Activated T-cell treated with anti-CD3 and anti-CD28 coated beads for 1 hour (primary cell): Measurements from ENCODE around the gene DNMT3L.
"Not testable (repeated sequence)": the region's sequence is repeated elsewhere in the genome, so short reads cannot be mapped to it uniquely, and the experiment has no call there.

Experiments used
- DNase-seq: peaks from one replicate; pipeline ENCODE4 v3.0.0-alpha.2; 2020; ENCODE audit warnings: low read depth

DNMT3L gene

DNA sequence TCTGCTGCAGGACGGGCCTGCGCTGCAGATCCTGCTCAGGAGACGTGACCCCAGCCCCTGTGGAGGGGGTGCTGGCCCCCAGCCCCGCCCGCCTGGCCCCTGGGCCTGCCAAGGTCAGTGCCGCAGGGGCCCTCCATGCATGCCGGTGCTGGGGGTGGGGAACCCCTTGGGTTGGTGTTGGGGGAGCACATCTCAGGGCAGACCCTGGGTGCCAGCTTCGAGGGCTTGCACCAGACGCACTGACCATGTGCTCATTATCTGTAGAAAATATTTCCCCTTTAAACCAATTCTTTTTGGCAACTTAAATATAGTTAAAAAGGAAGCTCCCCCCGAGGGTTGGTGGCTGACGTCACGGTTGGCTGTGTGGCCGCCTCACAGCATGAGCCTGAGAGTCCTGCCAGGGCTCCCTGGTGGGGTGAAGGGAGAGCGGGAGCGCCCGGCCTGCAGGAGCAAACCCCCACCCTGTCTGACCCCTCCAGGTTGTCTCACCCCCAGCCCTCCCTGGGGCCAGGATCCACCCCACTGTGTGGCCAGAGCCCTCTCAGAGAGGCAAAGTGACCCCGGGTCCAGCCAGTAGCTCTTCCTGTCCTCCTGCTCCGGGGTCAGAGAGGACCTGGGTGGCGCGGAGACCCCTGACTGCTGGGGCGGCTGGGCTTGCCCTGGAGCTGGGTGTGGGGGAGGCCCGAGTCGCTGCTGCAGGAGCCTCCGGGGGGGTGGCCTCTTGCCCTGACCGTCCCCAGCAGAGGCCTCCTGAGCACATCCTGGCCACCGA, 32.9 kb upstream of the DNMT3L start:
- no peak for DNase-seq

DNA sequence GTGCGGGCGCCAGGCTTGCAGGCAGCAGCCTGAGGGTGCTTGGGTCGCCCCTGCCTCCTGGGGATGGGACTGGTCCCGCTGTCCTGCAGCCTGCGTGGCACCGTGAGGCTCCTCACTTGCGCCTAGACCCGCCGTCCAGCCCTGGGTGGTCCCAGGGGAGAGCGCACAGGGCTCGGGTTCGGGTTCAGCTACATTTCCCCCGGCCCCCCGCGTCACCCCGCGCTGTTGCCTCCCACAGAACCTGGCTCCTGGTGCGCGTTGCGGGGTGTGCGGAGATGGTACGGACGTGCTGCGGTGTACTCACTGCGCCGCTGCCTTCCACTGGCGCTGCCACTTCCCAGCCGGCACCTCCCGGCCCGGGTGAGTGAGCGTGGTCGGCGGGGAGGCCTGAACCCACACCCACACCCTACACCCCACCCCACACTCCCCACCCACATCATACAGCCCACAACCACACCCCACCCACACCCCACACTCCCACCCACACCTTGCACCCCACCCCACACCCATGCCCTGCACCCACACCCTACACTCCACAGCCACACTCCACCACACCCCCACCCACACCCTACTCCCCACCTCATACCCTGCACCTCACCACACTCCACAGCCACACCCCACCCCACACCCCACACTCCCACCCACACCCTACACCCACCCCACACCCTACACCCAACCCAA, 32.0 kb upstream of the DNMT3L start:
- DNase-seq = peak; percentile 9

DNA sequence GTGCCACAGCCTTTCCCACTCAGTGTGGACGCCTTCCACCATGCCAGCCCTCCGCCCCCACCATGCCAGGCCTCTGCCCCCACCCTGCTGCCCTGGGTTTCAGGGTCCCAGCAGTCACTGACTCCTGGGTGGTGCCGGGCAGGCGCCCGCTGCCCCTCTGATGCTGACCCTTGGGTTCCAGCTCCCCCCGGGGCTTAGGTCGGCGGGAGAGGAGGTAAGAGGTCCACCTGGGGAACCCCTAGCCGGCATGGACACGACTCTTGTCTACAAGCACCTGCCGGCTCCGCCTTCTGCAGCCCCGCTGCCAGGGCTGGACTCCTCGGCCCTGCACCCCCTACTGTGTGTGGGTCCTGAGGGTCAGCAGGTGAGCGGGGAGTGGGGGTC, 31.1 kb upstream of the DNMT3L start:
- no peak for DNase-seq

DNA sequence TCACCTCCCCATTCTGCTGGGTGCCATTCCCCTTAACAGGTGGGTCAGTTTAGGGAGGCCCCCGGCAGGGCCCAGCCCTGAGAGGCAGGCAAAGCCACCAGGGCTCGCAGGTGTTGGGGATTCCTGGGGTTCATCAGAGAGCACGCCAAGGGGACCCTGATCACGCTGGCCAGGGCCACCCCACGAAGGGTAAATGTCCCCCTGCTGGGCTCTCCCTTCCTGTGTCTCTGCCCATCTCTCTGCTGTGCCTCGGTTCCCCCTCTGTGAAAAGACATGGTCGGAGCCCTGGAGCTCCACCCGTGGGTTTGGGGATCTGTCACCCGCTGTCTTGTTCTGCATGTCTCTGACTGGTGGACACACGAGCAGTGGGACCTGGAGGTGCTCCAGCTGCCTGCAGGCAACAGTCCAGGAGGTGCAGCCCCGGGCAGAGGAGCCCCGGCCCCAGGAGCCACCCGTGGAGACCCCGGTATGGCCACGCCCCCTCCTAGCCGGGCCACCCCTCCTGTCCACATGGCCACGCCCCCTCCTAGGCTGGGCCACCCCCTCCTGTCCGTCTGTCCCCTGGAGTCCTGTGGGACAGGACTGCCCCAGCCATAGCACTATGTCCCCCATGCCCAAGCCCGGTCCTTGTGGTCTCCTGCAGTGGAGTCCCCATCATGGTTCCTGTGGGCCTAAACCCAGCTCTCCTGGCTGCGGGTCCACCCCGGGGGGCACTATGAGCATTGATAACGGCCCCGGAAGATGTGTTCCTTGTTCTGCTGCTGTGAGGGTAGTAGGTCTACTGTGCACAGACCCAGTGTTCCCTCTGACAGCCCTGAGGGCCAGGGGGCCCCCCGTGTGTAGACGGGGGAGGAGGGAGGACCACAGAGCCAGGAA, 30.5 kb upstream of the DNMT3L start:
- no peak for DNase-seq

DNA sequence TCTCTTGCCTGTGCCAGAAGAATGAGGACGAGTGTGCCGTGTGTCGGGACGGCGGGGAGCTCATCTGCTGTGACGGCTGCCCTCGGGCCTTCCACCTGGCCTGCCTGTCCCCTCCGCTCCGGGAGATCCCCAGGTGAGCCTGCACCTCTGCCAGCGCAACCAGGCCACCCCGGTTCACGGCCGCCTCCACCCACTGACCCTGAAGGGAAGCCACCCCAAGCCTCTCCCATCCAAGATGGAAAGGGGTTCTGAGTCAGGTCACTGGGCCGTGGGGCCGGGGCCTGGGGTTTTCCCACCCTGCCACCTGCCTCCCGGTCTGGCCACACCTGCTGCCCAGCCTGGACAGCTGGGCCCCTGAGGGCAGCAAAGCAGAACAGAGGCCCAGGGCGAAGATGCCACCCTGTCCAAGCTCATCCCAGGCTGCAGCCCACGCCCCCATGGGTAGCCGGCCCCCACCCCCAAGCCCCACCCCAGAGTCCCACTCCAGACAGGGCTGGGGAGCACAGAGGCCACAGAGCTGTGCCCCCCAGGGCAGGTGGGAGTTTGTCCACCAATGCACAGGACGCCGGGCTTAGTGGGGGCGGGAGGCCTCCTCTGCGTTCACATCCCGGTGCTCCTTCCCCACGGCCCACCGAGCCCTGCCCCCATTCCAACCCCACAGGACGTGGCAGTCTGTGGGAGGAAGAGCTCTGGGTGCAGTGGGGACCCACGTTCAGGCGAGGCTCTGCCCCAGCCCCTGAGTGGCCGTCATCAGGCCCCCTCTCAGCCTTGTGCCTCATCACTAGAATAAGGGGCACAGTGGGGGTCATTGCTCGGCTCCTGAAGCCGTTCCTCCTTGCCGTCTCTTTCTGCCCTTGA, 29.6 kb upstream of the DNMT3L start:
- DNase-seq = no peak

DNA sequence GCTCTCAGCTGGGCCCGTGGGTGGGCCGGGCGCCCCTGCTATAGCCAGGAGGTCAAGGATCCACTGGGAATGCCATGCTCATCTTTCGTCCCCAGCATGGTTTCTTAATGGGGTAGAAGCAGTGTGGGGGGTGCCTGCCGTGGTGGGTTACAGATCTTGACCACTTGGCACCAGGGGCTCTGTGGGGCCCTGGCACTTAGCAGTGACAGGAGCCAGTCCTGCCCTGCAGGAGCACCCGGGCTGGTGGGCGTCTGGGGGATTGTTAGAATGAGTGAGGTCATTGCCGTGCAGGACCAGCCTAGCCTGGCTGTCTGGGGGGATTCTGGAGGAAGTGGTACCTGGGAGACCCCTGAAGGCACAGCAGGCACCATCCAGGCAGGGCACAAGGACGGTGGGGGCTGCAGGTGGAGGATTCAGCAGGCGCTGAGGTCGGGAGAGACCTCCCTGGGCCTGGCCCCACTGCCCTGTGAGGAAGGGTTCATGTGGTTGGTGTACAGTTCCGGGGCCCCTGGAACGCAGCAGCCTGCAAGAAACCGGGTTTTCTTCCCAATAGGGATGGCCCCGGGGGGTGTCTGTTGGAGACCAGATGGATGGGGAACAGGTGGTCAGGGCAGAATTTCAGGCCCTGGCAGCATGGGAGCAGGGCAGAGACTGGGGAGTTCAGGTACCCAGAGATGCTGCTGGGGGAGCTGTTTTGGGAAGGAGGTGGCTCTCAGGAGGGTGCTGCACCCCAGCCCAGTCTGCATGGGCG, 28.8 kb upstream of the DNMT3L start:
- no peak for DNase-seq

DNA sequence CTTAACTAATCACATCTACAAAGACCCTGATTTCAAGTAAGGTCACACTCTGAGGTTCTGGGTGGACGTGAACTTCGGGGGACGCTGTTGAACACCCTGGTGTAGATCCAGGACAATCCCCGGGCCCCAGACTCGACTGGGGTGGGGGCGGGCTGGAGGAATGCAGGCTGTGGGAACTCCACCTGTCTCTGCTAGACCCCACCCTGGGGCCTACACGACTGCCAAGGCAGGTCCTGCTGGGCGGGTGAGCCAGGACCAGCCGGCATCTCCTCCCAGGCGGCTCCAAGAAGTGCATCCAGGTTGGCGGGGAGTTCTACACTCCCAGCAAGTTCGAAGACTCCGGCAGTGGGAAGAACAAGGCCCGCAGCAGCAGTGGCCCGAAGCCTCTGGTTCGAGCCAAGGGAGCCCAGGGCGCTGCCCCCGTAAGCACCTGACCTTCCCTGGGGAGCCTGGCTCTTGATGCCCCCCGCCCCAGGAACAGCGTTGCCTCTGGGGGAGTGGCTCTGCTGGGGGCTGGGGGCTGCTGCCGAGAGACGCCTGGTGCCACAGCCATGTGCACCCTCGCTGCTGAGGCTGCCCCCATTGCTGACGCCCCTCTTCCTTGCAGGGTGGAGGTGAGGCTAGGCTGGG, 27.8 kb upstream of the DNMT3L start:
- DNase-seq = no peak

DNA sequence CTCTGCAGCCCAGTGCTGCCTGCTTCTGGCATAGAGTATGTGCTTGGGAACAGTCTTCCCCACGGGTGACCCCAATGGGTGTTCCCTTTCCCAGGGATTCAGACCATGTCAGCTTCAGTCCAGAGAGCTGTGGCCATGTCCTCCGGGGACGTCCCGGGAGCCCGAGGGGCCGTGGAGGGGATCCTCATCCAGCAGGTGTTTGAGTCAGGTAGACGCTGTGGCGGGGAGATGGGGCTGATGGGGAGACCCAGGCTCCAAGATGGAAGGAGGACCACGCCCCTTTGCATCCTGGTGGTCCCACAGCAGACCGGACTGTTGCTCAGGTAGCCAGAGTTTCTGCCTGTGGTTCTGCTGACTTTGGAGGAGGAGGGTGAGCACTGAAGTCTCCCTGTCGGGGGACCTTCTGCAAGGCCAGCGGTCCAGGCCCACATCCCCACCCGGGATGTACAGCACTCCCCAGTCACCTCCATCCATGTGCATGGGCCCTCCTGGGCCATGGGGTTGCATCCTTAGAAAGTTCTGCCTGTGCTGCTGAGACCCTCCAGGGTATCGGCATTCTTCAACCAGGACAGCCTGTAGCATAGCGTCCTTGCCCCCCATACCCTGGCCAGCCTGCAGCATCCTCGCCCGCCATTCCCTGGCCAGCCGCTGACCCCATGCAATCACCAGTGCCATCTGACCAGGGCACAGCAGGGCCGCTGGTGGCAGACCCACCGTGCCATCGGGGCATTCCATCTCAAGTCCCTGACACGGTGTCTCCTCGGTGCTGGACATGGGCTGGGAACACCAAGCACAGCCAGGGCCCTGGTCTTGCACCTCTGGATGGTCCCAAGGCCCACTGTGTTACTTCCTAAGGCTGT, 26.8 kb upstream of the DNMT3L start:
- no peak for DNase-seq

DNA sequence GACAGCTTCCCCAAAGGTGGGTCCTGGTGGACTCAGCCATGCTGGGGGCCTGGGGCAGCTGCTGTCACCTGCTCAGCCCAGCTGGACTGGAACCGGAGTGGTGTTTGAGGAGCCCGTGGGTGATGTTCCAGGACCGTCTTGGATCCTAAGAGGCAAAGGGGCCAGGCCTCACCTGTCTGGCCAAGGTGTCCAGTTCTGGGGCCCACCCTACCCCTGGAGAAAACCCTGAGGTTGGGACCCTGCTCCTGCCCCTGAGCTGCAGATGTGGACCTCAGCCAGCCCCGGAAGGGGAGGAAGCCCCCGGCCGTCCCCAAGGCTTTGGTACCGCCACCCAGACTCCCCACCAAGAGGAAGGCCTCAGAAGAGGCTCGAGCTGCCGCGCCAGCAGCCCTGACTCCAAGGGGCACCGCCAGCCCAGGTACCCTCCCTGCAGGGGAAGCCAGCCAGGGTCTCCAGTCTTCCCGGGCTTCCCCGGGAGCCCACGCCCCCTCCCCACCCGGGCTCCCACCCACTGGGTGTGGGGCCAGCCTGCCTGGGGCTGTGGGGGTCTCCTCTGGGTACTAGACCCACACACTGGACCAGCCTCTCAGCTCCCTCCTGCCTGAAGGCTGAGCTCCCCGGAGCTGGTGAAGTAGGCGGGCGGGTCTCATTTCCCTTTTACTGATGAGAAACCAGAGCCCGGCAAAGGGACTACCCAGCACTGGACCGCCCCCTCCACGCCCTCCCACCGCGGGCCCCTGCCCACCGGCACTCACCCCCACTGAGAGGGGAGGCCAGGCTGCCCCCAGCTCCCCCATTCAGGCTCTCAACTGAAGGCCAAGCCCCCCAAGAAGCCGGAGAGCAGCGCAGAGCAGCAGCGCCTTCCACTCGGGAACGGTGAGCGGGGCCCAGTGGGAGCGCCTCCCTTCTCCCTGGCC, 25.3 kb upstream of the DNMT3L start:
- DNase-seq = no peak

DNA sequence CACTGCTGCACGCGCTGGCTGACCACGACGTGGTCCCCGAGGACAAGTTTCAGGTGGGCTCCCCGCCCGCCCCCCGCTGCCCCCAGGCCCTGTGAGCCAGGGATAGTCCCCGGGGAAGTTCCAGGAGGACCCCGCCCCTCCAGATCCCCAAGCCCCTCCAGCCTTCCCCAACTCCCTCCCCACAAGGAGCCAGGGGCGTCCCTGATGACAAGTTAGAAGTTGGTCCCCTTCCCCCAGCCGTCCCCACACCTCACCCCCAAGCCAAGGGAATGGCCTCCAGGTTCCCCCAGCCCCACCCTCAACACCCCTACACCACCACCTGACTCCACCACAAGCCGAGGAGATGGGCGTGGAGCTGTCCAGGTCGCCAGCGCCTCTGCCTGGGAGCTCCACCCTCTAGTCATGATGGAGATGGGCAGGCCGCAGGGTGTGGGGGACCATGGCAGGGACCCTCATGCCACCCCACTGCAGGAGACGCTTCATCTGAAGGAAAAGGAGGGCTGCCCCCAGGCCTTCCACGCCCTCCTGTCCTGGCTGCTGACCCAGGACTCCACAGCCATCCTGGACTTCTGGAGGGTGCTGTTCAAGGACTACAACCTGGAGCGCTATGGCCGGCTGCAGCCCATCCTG, 24.5 kb upstream of the DNMT3L start:
- no peak for DNase-seq

DNA sequence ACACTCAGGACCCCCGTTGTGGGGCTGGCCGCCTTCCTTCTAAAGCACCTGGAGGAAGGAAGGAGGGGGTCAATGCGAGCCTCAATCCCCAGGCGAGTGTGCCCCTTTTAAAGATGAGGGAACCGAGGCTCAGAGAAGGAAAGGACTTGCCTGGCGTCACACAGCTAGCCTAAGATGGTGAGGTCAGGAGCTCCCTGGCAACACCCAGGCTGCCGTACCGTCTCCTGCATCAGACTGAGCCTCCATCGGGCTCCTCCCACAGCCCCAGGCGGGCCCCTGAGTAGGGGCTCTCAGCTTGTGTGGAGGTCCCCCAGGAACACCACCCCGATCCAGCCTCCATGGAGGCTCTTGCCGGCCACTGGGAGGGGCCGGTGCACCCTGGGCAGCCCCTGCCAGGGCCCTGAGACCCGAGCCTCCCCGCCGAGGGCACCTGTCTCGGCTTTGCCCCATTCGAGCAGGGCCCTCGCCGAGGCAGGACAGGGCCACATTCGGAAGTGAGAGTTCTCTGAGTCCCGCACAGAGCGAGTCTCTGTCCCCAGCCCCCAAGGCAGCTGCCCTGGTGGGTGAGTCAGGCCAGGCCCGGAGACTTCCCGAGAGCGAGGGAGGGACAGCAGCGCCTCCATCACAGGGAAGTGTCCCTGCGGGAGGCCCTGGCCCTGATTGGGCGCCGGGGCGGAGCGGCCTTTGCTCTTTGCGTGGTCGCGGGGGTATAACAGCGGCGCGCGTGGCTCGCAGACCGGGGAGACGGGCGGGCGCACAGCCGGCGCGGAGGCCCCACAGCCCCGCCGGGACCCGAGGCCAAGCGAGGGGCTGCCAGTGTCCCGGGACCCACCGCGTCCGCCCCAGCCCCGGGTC, 23.7 kb upstream of the DNMT3L start, which contains the start of gene AIRE:
AIRE (plus strand) TSS at position 739 of the 855 bp plus-strand sequence. CDS start 131 bp downstream, outside the sequence.
- no peak for DNase-seq

DNA sequence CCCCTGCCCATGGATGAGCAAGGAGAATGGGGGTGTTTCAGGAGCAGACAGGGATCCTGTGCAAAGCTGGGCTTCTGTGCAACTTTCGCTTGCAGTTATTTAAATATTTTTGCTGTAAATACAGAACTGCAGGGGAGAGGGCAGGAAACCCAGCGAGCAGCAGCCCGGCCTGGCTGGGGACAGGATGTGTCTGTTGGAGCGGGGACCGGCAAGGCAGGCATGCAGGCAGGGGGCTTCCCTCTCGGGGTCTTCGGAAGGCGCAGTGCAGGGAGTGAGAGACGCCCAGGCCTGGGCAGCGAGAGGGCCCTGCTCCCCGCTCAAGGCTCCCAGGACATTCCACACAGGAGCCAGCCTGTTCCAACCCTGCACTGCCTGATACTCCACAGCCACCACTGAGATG, 22.3 kb upstream of the DNMT3L start:
- no peak for DNase-seq

DNA sequence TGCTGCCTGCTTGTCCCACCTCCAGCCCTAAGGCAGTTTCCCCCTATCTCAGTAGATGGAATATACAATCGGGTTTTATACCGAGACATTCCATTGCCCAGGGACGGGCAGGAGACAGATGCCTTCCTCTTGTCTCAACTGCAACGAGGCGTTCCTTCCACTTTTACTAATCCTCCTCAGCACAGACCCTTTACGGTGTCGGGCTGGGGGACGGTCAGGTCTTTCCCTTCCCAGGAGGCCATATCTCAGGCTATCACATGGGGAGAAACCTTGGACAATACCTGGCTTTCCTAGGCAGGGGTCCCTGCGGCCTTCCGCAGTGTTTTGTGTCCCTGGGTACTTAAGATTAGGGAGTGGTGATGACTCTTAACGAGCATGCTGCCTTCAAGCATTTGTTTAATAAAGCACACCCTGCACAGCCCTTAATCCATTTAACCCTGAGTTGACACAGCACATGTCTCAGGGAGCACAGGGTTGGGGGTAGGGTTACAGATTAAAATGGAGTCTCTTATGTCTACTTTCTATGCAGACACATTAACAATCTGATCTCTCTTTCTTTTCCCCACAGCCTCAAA, 21.6 kb upstream of the DNMT3L start:
- DNase-seq = not testable (repeated sequence)

DNA sequence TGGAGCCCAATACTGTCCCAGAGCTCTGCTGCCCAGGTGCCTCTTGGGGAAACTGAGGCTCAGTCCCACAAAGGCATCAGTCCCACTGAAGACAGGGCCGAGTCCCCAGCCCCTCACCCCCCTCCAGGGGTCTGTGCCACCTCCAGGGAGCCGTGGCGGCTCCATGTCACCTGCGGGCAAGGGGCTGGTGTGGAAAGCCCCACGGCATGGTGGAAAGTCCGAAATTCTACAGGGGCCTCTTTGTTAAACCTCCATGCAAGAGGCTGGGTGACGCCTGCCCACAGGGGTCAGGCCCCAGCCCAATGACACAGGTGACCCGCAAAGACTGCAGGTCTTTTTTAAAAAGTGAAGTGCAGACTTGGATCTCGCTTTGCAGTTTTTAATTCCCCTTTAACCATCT, 20.7 kb upstream of the DNMT3L start:
- no peak for DNase-seq

DNA sequence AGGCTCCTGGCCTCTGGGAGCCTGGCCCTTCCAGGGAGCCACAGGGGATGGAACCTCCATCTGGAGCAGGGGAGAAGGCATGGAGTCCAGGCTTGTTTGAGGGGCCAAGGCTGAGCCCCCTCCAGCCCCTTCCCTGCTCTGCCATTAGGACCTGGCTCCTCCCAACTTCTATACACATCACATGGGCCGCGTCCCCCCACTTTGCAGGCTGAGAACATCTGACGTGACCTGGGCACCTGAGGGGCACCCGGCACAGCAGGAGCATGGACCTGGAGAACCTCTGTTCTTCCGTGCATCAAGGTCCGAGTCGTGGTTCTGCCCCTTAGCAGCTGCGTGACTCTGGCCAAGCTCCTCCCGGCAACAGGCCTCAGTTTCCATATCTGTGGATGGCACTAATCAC, 20.1 kb upstream of the DNMT3L start:
- no peak for DNase-seq
